ENCODE data around the gene SLPI.
A peak's percentile ranks its signal among the peaks of the same experiment; 100 is the strongest.

SLPI gene

DNA sequence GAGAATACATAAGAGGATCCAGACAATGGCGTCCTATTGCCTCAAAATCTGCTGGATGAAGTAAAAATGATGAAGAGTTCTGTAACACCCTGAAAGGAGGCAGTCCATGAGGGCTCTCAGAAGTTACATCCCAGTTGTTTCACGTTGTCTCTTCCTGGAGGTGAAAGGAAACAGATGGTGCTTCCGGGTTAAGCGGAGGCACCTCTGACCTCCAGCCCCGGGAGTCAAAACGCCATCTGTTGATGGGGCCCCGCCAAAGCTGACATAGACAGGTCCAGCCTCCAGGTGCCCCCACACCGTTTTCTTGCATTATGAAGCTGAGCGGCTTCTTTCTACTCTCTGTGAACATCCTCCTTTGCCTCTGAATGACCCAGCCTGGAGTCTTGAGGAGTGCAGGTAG lies 23.7 kb downstream of the SLPI start:
- no peak overlapping the region for H3K27ac ChIP-seq (ENCODE audit: poor library complexity, severe bottlenecking)
- peaks cover 15% of the 10 kb centered on the region for H3K27me3 ChIP-seq (ENCODE audit: insufficient read depth, poor library complexity, severe bottlenecking)
- H3K36me3 ChIP-seq (ENCODE audit: low read depth): no peaks in the 10 kb centered on the region
- DNase-seq (ENCODE audit: low spot score): no peak
- TF ChIP-seq, protein P1, sequence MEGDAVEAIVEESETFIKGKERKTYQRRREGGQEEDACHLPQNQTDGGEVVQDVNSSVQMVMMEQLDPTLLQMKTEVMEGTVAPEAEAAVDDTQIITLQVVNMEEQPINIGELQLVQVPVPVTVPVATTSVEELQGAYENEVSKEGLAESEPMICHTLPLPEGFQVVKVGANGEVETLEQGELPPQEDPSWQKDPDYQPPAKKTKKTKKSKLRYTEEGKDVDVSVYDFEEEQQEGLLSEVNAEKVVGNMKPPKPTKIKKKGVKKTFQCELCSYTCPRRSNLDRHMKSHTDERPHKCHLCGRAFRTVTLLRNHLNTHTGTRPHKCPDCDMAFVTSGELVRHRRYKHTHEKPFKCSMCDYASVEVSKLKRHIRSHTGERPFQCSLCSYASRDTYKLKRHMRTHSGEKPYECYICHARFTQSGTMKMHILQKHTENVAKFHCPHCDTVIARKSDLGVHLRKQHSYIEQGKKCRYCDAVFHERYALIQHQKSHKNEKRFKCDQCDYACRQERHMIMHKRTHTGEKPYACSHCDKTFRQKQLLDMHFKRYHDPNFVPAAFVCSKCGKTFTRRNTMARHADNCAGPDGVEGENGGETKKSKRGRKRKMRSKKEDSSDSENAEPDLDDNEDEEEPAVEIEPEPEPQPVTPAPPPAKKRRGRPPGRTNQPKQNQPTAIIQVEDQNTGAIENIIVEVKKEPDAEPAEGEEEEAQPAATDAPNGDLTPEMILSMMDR (IDR thresholded peaks at IDR 0.05; ENCODE audit: poor library complexity, severe bottlenecking): no peak
- H3K9me3 ChIP-seq (ENCODE audit: severe bottlenecking): peaks cover 2% of the 10 kb centered on the region
- H3K4me1 ChIP-seq (ENCODE audit: insufficient read depth, poor library complexity, severe bottlenecking): no peaks in the 10 kb centered on the region
- no peak overlapping the region for H3K4me3 ChIP-seq (ENCODE audit: severe bottlenecking)
- no peak for ATAC-seq (ENCODE audit: low read depth)

DNA sequence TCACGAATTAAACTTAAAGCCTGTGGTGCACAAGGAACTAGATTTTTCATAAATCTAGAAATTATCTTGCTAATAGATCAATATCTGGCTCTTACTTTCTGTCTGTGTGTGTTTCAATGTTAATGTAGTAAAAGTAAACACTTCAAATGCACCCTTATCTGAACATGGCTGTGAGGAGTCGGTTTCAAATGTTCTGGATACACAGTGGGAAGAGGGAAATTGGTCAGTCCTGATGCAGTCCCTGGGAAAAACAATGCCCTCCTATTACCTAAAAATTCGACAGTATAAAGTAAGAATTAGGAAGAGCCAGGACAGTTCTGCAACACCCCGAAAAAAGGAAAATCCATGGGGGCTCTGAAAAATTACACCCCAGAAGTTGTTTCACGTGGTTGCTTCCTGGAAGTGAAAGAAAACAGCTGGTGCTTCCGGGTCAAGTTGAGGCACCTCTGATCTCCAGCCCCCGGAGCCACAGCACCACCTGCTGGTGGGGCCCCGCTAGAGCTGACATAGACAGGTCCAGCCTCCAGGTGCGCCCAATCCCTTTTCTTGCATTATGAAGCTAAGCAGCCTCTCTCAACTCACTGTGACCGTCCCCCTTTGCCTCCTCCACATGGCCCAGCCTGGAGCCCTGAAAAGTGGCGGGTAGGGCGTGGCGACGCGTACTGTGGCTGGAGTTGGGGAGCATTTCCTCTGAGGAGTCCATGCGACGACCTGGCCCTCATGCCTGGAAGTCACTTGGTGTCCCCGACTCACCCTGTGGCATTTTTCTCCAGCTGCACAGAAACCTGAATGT lies 24.9 kb downstream of the SLPI start:
- ATAC-seq (ENCODE audit: low read depth) (peak; percentile 63), DNase-seq (ENCODE audit: low spot score) (no peak)
- Histone ChIP-seq H3K4me1 (ENCODE audit: insufficient read depth, poor library complexity, severe bottlenecking) (no peaks in the 10 kb centered on the region), H3K4me3 (ENCODE audit: severe bottlenecking) (no peak overlapping the region), H3K27ac (ENCODE audit: poor library complexity, severe bottlenecking) (no peak overlapping the region), H3K27me3 (ENCODE audit: insufficient read depth, poor library complexity, severe bottlenecking) (peaks cover 22% of the 10 kb centered on the region), H3K9me3 (ENCODE audit: severe bottlenecking) (peaks cover 2% of the 10 kb centered on the region), H3K36me3 (ENCODE audit: low read depth) (no peaks in the 10 kb centered on the region)
- TF ChIP-seq, protein P1 (IDR thresholded peaks at IDR 0.05; ENCODE audit: poor library complexity, severe bottlenecking): peak; percentile 98

DNA sequence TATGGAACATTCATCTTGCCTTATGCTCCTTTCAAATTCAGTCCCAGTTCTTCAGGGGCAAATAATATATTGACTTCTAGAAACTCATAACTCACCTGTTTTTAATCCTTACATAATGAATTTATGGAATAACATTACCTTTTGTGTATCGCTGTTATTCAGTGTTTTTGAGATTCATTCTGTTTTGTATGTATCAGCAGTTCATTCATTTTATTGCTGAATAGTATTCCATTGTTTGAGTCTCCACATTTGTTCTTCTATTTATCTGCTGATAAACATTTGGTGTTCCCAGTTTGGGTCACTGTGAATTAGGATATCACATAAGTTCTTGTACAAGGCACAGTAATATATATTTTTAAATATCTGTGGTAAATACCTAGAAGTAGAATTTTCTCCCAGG lies 28.1 kb downstream of the SLPI start:
- ATAC-seq (ENCODE audit: low read depth): no peak
- no peak overlapping the region for H3K27ac ChIP-seq (ENCODE audit: poor library complexity, severe bottlenecking)
- DNase-seq (ENCODE audit: low spot score): no peak
- no peaks in the 10 kb centered on the region for H3K9me3 ChIP-seq (ENCODE audit: severe bottlenecking)
- TF ChIP-seq, protein P1 (IDR thresholded peaks at IDR 0.05; ENCODE audit: poor library complexity, severe bottlenecking): no peak
- peaks cover 37% of the 10 kb centered on the region for H3K27me3 ChIP-seq (ENCODE audit: insufficient read depth, poor library complexity, severe bottlenecking)
- H3K36me3 ChIP-seq (ENCODE audit: low read depth): no peaks in the 10 kb centered on the region
- H3K4me1 ChIP-seq (ENCODE audit: insufficient read depth, poor library complexity, severe bottlenecking): no peaks in the 10 kb centered on the region
- no peak overlapping the region for H3K4me3 ChIP-seq (ENCODE audit: severe bottlenecking)

DNA sequence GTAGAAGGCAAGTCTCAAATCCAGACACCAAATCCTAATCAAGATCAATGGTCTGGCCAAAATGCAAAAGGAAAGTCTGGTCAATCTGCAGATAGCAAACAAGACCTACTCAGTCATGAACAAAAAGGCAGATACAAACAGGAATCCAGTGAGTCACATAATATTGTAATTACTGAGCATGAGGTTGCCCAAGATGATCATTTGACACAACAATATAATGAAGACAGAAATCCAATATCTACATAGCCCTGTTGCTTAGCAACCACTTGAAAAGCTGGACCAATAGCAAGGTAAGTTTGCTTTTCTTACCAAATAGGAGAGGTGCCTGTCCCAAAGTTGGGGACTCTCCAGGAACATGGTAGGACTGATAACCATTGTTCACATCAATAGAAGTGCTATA lies 31.2 kb downstream of the SLPI start:
- Histone ChIP-seq H3K4me3 (ENCODE audit: severe bottlenecking) (no peak overlapping the region), H3K27me3 (ENCODE audit: insufficient read depth, poor library complexity, severe bottlenecking) (peaks cover 44% of the 10 kb centered on the region), H3K4me1 (ENCODE audit: insufficient read depth, poor library complexity, severe bottlenecking) (no peaks in the 10 kb centered on the region), H3K27ac (ENCODE audit: poor library complexity, severe bottlenecking) (no peak overlapping the region), H3K36me3 (ENCODE audit: low read depth) (no peaks in the 10 kb centered on the region), H3K9me3 (ENCODE audit: severe bottlenecking) (no peaks in the 10 kb centered on the region)
- TF ChIP-seq, protein P1 (IDR thresholded peaks at IDR 0.05; ENCODE audit: poor library complexity, severe bottlenecking): no peak
- DNase-seq (ENCODE audit: low spot score) (no peak), ATAC-seq (ENCODE audit: low read depth) (peak; percentile 41; the same call in 1 of the 3 replicates)

DNA sequence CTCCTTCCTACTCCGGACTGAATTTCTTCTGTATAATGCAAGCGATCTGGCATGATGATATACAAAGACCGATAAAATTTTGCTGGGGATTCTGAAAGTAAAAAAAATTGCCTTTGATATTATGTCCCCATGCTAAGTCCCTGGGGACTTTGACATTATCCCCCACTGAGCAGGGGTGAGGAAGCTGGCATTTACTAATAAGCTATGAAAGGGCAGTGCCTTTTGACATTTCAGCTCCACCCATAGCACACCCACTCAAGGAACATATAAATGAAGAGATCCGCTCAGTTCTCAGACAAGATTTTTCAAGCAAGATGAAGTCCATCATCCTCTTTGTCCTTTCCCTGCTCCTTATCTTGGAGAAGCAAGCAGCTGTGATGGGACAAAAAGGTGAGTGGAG lies 33.3 kb downstream of the SLPI start, which contains the start of gene SEMG2:
Gene SEMG2, plus strand, starts transcription at position 298 of the 400 bp plus-strand sequence. Its CDS starts 17 bp downstream, at position 315.
- Histone ChIP-seq H3K27ac (ENCODE audit: poor library complexity, severe bottlenecking) (no peak within 1 kb of the TSS), H3K27me3 (ENCODE audit: insufficient read depth, poor library complexity, severe bottlenecking) (peaks cover 32% of the 10 kb centered on the region), H3K4me3 (ENCODE audit: severe bottlenecking) (no peak within 1 kb of the TSS), H3K9me3 (ENCODE audit: severe bottlenecking) (no peaks in the 10 kb centered on the region), H3K36me3 (ENCODE audit: low read depth) (no peaks in the 10 kb centered on the region), H3K4me1 (ENCODE audit: insufficient read depth, poor library complexity, severe bottlenecking) (no peaks in the 10 kb centered on the region)
- no peak for DNase-seq (ENCODE audit: low spot score)
- no peak for ATAC-seq (ENCODE audit: low read depth)
- TF ChIP-seq, protein P1 (IDR thresholded peaks at IDR 0.05; ENCODE audit: poor library complexity, severe bottlenecking): no peak
